Ishikawa (cell line): Measurements from ENCODE around the gene NEK10.

Source experiments
- CEBPB ChIP-seq: IDR thresholded peaks from 2 replicates; pipeline ENCODE4 v1.6.1; 2012
- CREB1 ChIP-seq: IDR thresholded peaks from 2 replicates; pipeline ENCODE4 v1.6.1; 2012; ENCODE audit warnings: low read depth
- EGR1 ChIP-seq: IDR thresholded peaks from 2 replicates; pipeline ENCODE4 v1.6.1; 2012
- EP300 ChIP-seq: IDR thresholded peaks from 2 replicates; pipeline ENCODE4 v1.6.1; 2012; ENCODE audit warnings: borderline replicate concordance
- FOXM1 ChIP-seq: IDR thresholded peaks from 2 replicates; pipeline ENCODE4 v1.6.1; 2012; ENCODE audit warnings: low read depth, borderline replicate concordance
- MAX ChIP-seq: IDR thresholded peaks from 2 replicates; pipeline ENCODE4 v1.6.1; 2012
- NFIC ChIP-seq: IDR thresholded peaks from 2 replicates; pipeline ENCODE4 v1.6.1; 2012
- RAD21 ChIP-seq: IDR thresholded peaks from 2 replicates; pipeline ENCODE4 v1.6.1; 2012; ENCODE audit warnings: low read depth
- TAF1 ChIP-seq: IDR thresholded peaks from 2 replicates; pipeline ENCODE4 v1.6.1; 2012; ENCODE audit warnings: low read depth, mild to moderate bottlenecking
- TCF12 ChIP-seq: IDR thresholded peaks from 2 replicates; pipeline ENCODE4 v1.6.1; 2012; ENCODE audit warnings: low read depth
- TEAD4 ChIP-seq: IDR thresholded peaks from 2 replicates; pipeline ENCODE4 v1.6.1; 2012
- USF1 ChIP-seq: IDR thresholded peaks from 2 replicates; pipeline ENCODE4 v1.6.1; 2012
- YY1 ChIP-seq: IDR thresholded peaks from 2 replicates; pipeline ENCODE4 v1.6.1; 2012; ENCODE audit warnings: low read depth
- ZBTB7A ChIP-seq: IDR thresholded peaks from 2 replicates; pipeline ENCODE4 v1.6.1; 2012; ENCODE audit warnings: low read depth
- TF ChIP-seq, protein P1 (sequence below): IDR thresholded peaks from 2 replicates; pipeline ENCODE4 v1.6.1; 2012; ENCODE audit warnings: low read depth, mild to moderate bottlenecking

The NEK10 gene

GRCh38 chr3:27279123-27279522 lies 90.1 kb downstream of the NEK10 start:
- TF ChIP-seq RAD21: peak; percentile 40
- no peak for TF ChIP-seq EGR1

GRCh38 chr3:27278383-27279055 lies 90.7 kb downstream of the NEK10 start:
- TF ChIP-seq MAX (no peak), USF1 (no peak), CREB1 (no peak), TEAD4 (no peak), EP300 (no peak), TCF12 (no peak)
- TF ChIP-seq, protein P1, sequence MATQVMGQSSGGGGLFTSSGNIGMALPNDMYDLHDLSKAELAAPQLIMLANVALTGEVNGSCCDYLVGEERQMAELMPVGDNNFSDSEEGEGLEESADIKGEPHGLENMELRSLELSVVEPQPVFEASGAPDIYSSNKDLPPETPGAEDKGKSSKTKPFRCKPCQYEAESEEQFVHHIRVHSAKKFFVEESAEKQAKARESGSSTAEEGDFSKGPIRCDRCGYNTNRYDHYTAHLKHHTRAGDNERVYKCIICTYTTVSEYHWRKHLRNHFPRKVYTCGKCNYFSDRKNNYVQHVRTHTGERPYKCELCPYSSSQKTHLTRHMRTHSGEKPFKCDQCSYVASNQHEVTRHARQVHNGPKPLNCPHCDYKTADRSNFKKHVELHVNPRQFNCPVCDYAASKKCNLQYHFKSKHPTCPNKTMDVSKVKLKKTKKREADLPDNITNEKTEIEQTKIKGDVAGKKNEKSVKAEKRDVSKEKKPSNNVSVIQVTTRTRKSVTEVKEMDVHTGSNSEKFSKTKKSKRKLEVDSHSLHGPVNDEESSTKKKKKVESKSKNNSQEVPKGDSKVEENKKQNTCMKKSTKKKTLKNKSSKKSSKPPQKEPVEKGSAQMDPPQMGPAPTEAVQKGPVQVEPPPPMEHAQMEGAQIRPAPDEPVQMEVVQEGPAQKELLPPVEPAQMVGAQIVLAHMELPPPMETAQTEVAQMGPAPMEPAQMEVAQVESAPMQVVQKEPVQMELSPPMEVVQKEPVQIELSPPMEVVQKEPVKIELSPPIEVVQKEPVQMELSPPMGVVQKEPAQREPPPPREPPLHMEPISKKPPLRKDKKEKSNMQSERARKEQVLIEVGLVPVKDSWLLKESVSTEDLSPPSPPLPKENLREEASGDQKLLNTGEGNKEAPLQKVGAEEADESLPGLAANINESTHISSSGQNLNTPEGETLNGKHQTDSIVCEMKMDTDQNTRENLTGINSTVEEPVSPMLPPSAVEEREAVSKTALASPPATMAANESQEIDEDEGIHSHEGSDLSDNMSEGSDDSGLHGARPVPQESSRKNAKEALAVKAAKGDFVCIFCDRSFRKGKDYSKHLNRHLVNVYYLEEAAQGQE: no peak

DNA sequence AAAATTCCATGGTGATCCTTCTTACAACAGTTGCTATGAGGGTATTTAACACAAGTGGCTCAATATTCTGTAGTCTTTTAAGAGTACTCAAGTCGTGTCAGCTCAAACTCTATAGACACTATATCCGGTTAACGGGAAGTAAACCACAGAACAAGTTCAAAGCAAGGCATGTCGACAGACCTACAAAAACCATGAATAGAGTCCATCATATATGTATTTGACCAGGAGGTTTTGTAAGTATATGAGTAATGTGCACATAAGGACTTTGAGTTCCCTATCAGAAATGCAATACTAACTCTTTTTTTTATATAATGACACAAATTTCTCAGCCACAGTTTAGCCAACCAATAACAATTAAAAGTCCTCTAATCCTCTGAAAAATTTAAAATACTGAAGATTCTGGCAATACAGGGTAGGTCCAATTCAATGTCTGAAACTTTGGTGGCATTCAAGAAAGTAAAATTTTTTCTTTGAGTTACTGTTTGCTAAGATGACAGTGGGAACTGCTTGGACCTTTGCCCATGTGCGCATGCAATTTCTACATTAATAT lies 93.7 kb downstream of the NEK10 start:
- TF ChIP-seq EP300: no peak
- no peak for TF ChIP-seq TEAD4
- no peak for TF ChIP-seq FOXM1
- TF ChIP-seq, protein P1: no peak
- no peak for TF ChIP-seq NFIC
- no peak for TF ChIP-seq RAD21
- TF ChIP-seq TAF1: no peak
- TF ChIP-seq MAX: no peak
- TF ChIP-seq TCF12: no peak
- TF ChIP-seq YY1: no peak
- TF ChIP-seq CREB1: no peak

- no peak for TF ChIP-seq RAD21
- TF ChIP-seq CREB1: no peak
- no peak for TF ChIP-seq CEBPB
- no peak for TF ChIP-seq YY1
- no peak for TF ChIP-seq EGR1
- no peak for TF ChIP-seq USF1
Measured at GRCh38 chr3:27271890-27272289, 97.3 kb downstream of the NEK10 start.

DNA sequence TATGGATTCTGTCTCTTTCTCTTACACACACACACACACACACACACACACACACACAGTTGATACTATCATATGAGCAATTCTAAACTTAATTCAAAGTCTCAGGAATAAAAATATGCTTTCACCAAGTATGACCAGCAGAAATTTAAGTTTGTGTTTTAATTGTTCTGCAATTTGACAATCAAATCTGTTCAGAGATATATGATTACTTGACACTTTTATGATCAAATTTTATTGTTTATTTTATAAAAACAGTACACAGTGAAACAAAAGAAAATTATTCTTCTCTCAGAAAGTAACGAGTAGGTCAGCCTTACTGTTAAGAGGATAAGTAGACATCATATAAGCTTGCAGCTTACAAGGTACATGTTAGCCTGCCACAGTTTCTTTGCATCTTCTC lies 114.3 kb downstream of the NEK10 start:
- no peak for TF ChIP-seq TCF12
- no peak for TF ChIP-seq EP300
- TF ChIP-seq MAX: no peak
- no peak for TF ChIP-seq YY1
- no peak for TF ChIP-seq ZBTB7A
- no peak for TF ChIP-seq USF1
- no peak for TF ChIP-seq FOXM1
- no peak for TF ChIP-seq RAD21
- no peak for TF ChIP-seq EGR1
- TF ChIP-seq TEAD4: no peak
- TF ChIP-seq CREB1: no peak
- no peak for TF ChIP-seq NFIC
- no peak for TF ChIP-seq CEBPB
- no peak for TF ChIP-seq TAF1
- TF ChIP-seq, protein P1: no peak
